ENCODE measurements around the gene SMPD1. TPM values are rescaled to one million over a fixed set of nuclear protein-coding genes. Genes with fewer than 3 reads are reported as not detected.
A peak's percentile ranks its signal among the peaks of the same experiment; 100 is the strongest.

The SMPD1 gene
- polyA plus RNA-seq, 3 donors = 4.2 to 22.6 (median 4.9) TPM

- no peak overlapping the region for H3K4me2 ChIP-seq (replicated peaks; ENCODE audit: extremely low read depth, low read length, poor library complexity, severe bottlenecking)
Observed at GRCh38 chr11:6433998-6434660, 43.9 kb downstream of the SMPD1 start.

GRCh38 chr11:6437423-6437822, 47.1 kb downstream of the SMPD1 start:
- Mint-ChIP-seq H3K9me3 (no peaks in the 10 kb centered on the region), H3K4me3 (no peak overlapping the region), H3K27ac (no peak overlapping the region), H3K27me3 (ENCODE audit: low read depth in 3 of 3) (peaks cover 0 to 2% (median 2%) of the 10 kb centered on the region in 3 donors), H3K36me3 (no peaks in the 10 kb centered on the region), H3K4me1 (peaks cover 2% of the 10 kb centered on the region)
- no peak for TF ChIP-seq CTCF (IDR thresholded peaks at IDR 0.05)
- no peaks in the 10 kb centered on the region for H4K20me1 ChIP-seq (ENCODE audit: insufficient read depth, low read length)
- no peaks in the 10 kb centered on the region for H3K36me3 ChIP-seq (replicated peaks in 1 of 2; ENCODE audit: control insufficient read depth in 1 of 2, insufficient read depth in 2 of 2, low read length in 2 of 2)
- no peaks in the 10 kb centered on the region for H3K27me3 ChIP-seq (ENCODE audit: control insufficient read depth in 2 of 2, insufficient read depth in 2 of 2, low read length in 2 of 2)
- peak overlapping the region in 1 of 2 donors; percentile 17 for H3K27ac ChIP-seq (ENCODE audit: low read depth in 1 of 2, low read length in 2 of 2)
- H3K79me2 ChIP-seq (ENCODE audit: insufficient read depth, low read length) = no peaks in the 10 kb centered on the region
- no peak for DNase-seq
- no peak overlapping the region for H3K4me2 ChIP-seq (replicated peaks; ENCODE audit: extremely low read depth, low read length, poor library complexity, severe bottlenecking)
- peaks cover 14 to 21% of the 10 kb centered on the region in 2 donors for H3K4me1 ChIP-seq (ENCODE audit: control insufficient read depth in 1 of 2, insufficient read depth in 2 of 2, low read length in 2 of 2)
- H3K4me3 ChIP-seq (replicated peaks in 1 of 3; ENCODE audit: low read depth in 2 of 3, low read length in 3 of 3) = no peak overlapping the region
- no peaks in the 10 kb centered on the region for H3K9me3 ChIP-seq (replicated peaks in 1 of 2; ENCODE audit: control insufficient read depth in 1 of 2, insufficient read depth in 1 of 2, low read length in 2 of 2)
- 94% methylated on average over 12 of the region's 12 CpGs for WGBS (ENCODE audit: insufficient coverage)
- no peak overlapping the region for H3K9ac ChIP-seq (ENCODE audit: insufficient read depth, low read length, poor library complexity, severe bottlenecking)
- intact Hi-C loops (cut with micrococcal nuclease) = no loop called here
- H2AFZ ChIP-seq (ENCODE audit: insufficient read depth, low read depth, low read length, poor library complexity, severe bottlenecking) = peak overlapping the region; percentile 26

More at GRCh38 chr11:6433998-6434660, 43.9 kb downstream of the SMPD1 start:
- Histone ChIP-seq H4K20me1 (ENCODE audit: insufficient read depth, low read length) (no peaks in the 10 kb centered on the region), H3K9ac (ENCODE audit: insufficient read depth, low read length, poor library complexity, severe bottlenecking) (no peak overlapping the region), H3K4me1 (ENCODE audit: control insufficient read depth in 1 of 2, insufficient read depth in 2 of 2, low read length in 2 of 2) (peaks cover 14 to 20% of the 10 kb centered on the region in 2 donors), H2AFZ (ENCODE audit: insufficient read depth, low read depth, low read length, poor library complexity, severe bottlenecking) (no peak overlapping the region), H3K79me2 (ENCODE audit: insufficient read depth, low read length) (no peaks in the 10 kb centered on the region), H3K27me3 (ENCODE audit: control insufficient read depth in 2 of 2, insufficient read depth in 2 of 2, low read length in 2 of 2) (no peaks in the 10 kb centered on the region), H3K27ac (ENCODE audit: low read depth in 1 of 2, low read length in 2 of 2) (no peak overlapping the region), H3K9me3 (replicated peaks in 1 of 2; ENCODE audit: control insufficient read depth in 1 of 2, insufficient read depth in 1 of 2, low read length in 2 of 2) (no peaks in the 10 kb centered on the region), H3K4me3 (replicated peaks in 1 of 3; ENCODE audit: low read depth in 2 of 3, low read length in 3 of 3) (no peak overlapping the region), H3K36me3 (replicated peaks in 1 of 2; ENCODE audit: control insufficient read depth in 1 of 2, insufficient read depth in 2 of 2, low read length in 2 of 2) (no peaks in the 10 kb centered on the region)
- no peak for DNase-seq
- Mint-ChIP-seq H3K27me3 (ENCODE audit: low read depth in 3 of 3) (peaks cover 0 to 2% (median 2%) of the 10 kb centered on the region in 3 donors), H3K27ac (no peak overlapping the region), H3K36me3 (no peaks in the 10 kb centered on the region), H3K4me1 (peaks cover 2% of the 10 kb centered on the region), H3K4me3 (no peak overlapping the region), H3K9me3 (no peaks in the 10 kb centered on the region)
- WGBS (ENCODE audit: insufficient coverage) = 86% methylated on average over 1 of the region's 5 CpGs
- intact Hi-C loops (cut with micrococcal nuclease) = no loop called here
- TF ChIP-seq CTCF (IDR thresholded peaks at IDR 0.05) = no peak

All from CD14-positive monocyte (primary cell).